ENCODE results near the gene MYBL2. TPM values are rescaled to one million over a fixed set of nuclear protein-coding genes. Genes with fewer than 3 reads are reported as not detected.

The MYBL2 gene
- total RNA-seq, 1 experiment from 2014 or later, result 159 TPM

DNA sequence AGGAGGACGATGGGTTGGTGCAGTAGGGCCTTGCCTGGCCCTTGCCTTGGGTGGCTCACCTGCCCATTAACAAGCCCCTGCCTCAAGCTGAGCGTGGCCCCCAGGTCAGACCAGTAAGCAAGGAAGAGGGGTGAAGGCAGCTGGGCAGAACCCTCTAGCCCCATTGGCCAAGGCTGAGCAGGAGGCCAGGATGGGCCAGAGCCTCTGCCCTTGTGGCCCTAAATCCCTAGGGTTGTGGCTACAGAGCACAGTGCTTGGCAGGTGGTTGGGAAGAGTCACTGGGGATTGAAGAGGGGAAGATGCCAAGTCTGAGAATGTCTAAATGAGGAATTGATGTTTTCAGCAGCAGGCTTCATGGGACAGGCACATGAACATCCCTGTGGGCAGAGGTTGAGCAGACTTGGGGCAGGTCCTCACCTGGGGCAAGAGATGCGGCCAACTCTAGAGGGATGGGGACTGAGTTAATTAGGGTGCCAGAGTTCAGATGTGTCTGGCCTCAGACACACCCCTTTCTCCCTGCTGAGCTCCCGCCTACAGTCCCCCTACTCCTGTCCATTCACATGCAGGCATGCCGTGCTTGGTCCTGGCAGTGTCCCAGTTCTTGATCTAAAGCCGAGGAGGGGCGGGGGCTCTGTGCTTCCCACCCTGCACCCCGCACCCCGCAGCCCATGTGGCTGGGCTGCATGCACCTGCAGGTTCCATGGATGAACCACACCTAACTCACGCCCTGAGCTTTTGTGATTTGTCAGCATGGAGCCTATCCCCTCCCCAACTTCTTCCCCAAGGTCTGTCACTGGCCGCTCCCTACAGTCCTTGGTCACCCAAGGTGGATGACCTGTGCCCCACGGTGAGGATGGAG lies 50.1 kb downstream of the MYBL2 start:
- H3K4me2 ChIP-seq (ENCODE audit: insufficient read depth, insufficient read length, low read length), result no peak overlapping the region
- H3K27me3 ChIP-seq (ENCODE audit: insufficient read depth, low read length), result no peaks in the 10 kb centered on the region
- no peak overlapping the region for H3K23ac ChIP-seq (ENCODE audit: insufficient read length, low read depth, low read length)
- no peaks in the 10 kb centered on the region for H3K9me3 Mint-ChIP-seq
- WGBS (ENCODE audit: extremely low coverage, insufficient read length, low lambda C conversion rate), result no CpG with 5 or more reads among the region's 12 CpGs
- H2BK120ac ChIP-seq (ENCODE audit: low read depth, low read length, poor library complexity, severe bottlenecking), result no peak overlapping the region
- no peak overlapping the region for H4K8ac ChIP-seq (replicated peaks; ENCODE audit: insufficient read length, low read depth, low read length)
- H3K56ac ChIP-seq (ENCODE audit: insufficient read length, low read depth, low read length), result no peak overlapping the region
- peaks cover 3% of the 10 kb centered on the region for H3K27me3 Mint-ChIP-seq (ENCODE audit: low read depth)
- H3K23me2 ChIP-seq (ENCODE audit: insufficient read length, low read depth, low read length, poor library complexity, severe bottlenecking), result no peaks in the 10 kb centered on the region
- no peaks in the 10 kb centered on the region for H3K79me1 ChIP-seq (ENCODE audit: insufficient read depth, low read depth, low read length, poor library complexity, severe bottlenecking)
- no peak overlapping the region for H3K27ac ChIP-seq (ENCODE audit: insufficient read length, low read depth, low read length)
- peaks cover 8 to 12% of the 10 kb centered on the region in 2 experiments for H3K4me1 Mint-ChIP-seq
- no peak overlapping the region for H2AFZ ChIP-seq (ENCODE audit: low read length)
- no peak overlapping the region for H3K18ac ChIP-seq (ENCODE audit: insufficient read length, low read depth, low read length)
- DNase-seq, result no peak
- H3K27ac Mint-ChIP-seq, result no peak overlapping the region; a peak in 1 of 7 replicates
- H3K4me3 Mint-ChIP-seq, result no peak overlapping the region
- no peak overlapping the region for H2BK20ac ChIP-seq (ENCODE audit: low read depth, low read length, poor library complexity, severe bottlenecking)
- no peak overlapping the region for H3K14ac ChIP-seq (ENCODE audit: insufficient read depth, low read length)
- no peak overlapping the region for H4K5ac ChIP-seq (ENCODE audit: insufficient read length, low read depth, low read length)
- peaks cover 35 to 57% (median 51%) of the 10 kb centered on the region in 3 experiments for H3K36me3 Mint-ChIP-seq (ENCODE audit: insufficient read depth in 1 of 3, low read depth in 3 of 3)
- no peaks in the 10 kb centered on the region for H3K9me3 ChIP-seq (ENCODE audit: control insufficient read depth, low read depth, low read length)
- TF ChIP-seq, protein P1, sequence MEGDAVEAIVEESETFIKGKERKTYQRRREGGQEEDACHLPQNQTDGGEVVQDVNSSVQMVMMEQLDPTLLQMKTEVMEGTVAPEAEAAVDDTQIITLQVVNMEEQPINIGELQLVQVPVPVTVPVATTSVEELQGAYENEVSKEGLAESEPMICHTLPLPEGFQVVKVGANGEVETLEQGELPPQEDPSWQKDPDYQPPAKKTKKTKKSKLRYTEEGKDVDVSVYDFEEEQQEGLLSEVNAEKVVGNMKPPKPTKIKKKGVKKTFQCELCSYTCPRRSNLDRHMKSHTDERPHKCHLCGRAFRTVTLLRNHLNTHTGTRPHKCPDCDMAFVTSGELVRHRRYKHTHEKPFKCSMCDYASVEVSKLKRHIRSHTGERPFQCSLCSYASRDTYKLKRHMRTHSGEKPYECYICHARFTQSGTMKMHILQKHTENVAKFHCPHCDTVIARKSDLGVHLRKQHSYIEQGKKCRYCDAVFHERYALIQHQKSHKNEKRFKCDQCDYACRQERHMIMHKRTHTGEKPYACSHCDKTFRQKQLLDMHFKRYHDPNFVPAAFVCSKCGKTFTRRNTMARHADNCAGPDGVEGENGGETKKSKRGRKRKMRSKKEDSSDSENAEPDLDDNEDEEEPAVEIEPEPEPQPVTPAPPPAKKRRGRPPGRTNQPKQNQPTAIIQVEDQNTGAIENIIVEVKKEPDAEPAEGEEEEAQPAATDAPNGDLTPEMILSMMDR (conservative IDR thresholded peaks at IDR 0.05), result no peak
- H4K20me1 ChIP-seq (ENCODE audit: control insufficient read depth, insufficient read depth, insufficient read length), result no peaks in the 10 kb centered on the region
- no peak overlapping the region for H2BK5ac ChIP-seq (ENCODE audit: insufficient read length, low read length)
- H3T11ph ChIP-seq (ENCODE audit: low read length), result no peak overlapping the region
- H4K91ac ChIP-seq (ENCODE audit: insufficient read length, low read depth, low read length), result no peak overlapping the region
- H3K4ac ChIP-seq (ENCODE audit: low read depth, low read length), result no peak overlapping the region
- no peak overlapping the region for H2BK12ac ChIP-seq (ENCODE audit: insufficient read length, low read depth, low read length)
- H2AK5ac ChIP-seq (ENCODE audit: insufficient read length, low read length), result no peak overlapping the region
- H3K79me2 ChIP-seq (ENCODE audit: insufficient read depth, low read length), result no peaks in the 10 kb centered on the region
- H3K4me1 ChIP-seq (ENCODE audit: insufficient read depth, low read length), result no peaks in the 10 kb centered on the region
- no peak overlapping the region for H2BK15ac ChIP-seq (ENCODE audit: low read depth, low read length)
- H3K9ac ChIP-seq (ENCODE audit: extremely low read depth, insufficient read length, low read length), result no peak overlapping the region

All from H9 (cell line).